HT1080 (cell line): ENCODE data around the gene TMIGD2. TPM values are rescaled to one million over a fixed set of nuclear protein-coding genes. Genes with fewer than 3 reads are reported as not detected.
"Not testable (repeated sequence)": the region's sequence is repeated elsewhere in the genome, so short reads cannot be mapped to it uniquely, and the experiment has no call there.

Experiments used
- DNase-seq: peaks from one replicate; pipeline ENCODE4 v3.0.0-alpha.2; 2015; ENCODE audit warnings: low read depth
- polyA plus RNA-seq, 2 experiments: library from polyadenylated mRNA; depleted of rRNA; stranded (reverse); fragments of >200 nt; gene quantifications; 2 replicates each; pipeline ENCODE4 v1.2.3, GENCODE V29; 2015
- total RNA-seq: library from RNA; depleted of rRNA; stranded (reverse); fragments of >200 nt; shearing (Covaris generic); gene quantifications from 2 replicates; pipeline ENCODE4 v1.2.3, GENCODE V29; 2014; rRNA removed

Gene TMIGD2
- total RNA-seq = not detected in 2 replicates
- 0.06 TPM in 1 of 2 replicates, not detected in the other for polyA plus RNA-seq (2015; cell fraction: cytosol; rRNA removed)
- not detected in 2 replicates for polyA plus RNA-seq (2015; cell fraction: nucleus; rRNA removed)

- DNase-seq = no peak
Observed at GRCh38 chr19:4302243-4302640, at the start of gene TMIGD2. TMIGD2 (minus strand) TSS chr19:4302389; CDS start chr19:4302385, 4 bp downstream.

- no peak for DNase-seq
Observed at GRCh38 chr19:4350726-4351125, 48.5 kb upstream of the TMIGD2 start.

- no peak for DNase-seq
Observed at GRCh38 chr19:4350111-4350510, 47.9 kb upstream of the TMIGD2 start.

- DNase-seq = not testable (repeated sequence)
Observed at GRCh38 chr19:4349225-4349624, 47.0 kb upstream of the TMIGD2 start.

GRCh38 chr19:4347521-4347920 is 45.3 kb upstream of the TMIGD2 start:
- DNase-seq = no peak

- DNase-seq = no peak
Observed at GRCh38 chr19:4346020-4346383, 43.8 kb upstream of the TMIGD2 start.

- DNase-seq = no peak
Observed at GRCh38 chr19:4345342-4346019, 43.3 kb upstream of the TMIGD2 start.

- peak; percentile 12 for DNase-seq
Observed at GRCh38 chr19:4343370-4344307, 41.5 kb upstream of the TMIGD2 start, which contains the start of gene MPND. MPND (plus strand) TSS chr19:4343562; CDS start chr19:4343594, 32 bp downstream.

- DNase-seq = peak; percentile 97
Observed at GRCh38 chr19:4342615-4343369, 40.6 kb upstream of the TMIGD2 start.

- DNase-seq = peak; percentile 19
Observed at GRCh38 chr19:4342314-4342614, 40.1 kb upstream of the TMIGD2 start.

- DNase-seq = no peak
Observed at GRCh38 chr19:4338441-4339355, 36.5 kb upstream of the TMIGD2 start, which contains the start of gene STAP2. STAP2 (minus strand) TSS chr19:4338827; CDS start chr19:4338753, 74 bp downstream.

- no peak for DNase-seq
Observed at GRCh38 chr19:4337906-4338440, 35.8 kb upstream of the TMIGD2 start.

GRCh38 chr19:4334929-4335570 is 32.9 kb upstream of the TMIGD2 start:
- no peak for DNase-seq

- no peak for DNase-seq
Observed at GRCh38 chr19:4329858-4330257, 27.7 kb upstream of the TMIGD2 start.

GRCh38 chr19:4328991-4329681 is 26.9 kb upstream of the TMIGD2 start:
- not testable (repeated sequence) for DNase-seq

- DNase-seq = peak; percentile 75
Observed at GRCh38 chr19:4328243-4328990, 26.2 kb upstream of the TMIGD2 start.

GRCh38 chr19:4327877-4328242 is 25.7 kb upstream of the TMIGD2 start:
- DNase-seq = no peak

GRCh38 chr19:4327252-4327876 is 25.2 kb upstream of the TMIGD2 start:
- no peak for DNase-seq
